Neural progenitor cell (in vitro differentiated cells): Measurements from ENCODE around the gene GANAB. TPM values are rescaled to one million over a fixed set of nuclear protein-coding genes. Genes with fewer than 3 reads are reported as not detected.

Experiments
- DNase-seq: peaks from one replicate; pipeline ENCODE4 v3.0.0-alpha.2; 2016; ENCODE audit warnings: low spot score
- H2AFZ ChIP-seq: fragments of 200-600 bp; sonication (generic); replicated peaks from 2 replicates; pipeline ENCODE4 v1.6.1; 2016; ENCODE audit warnings: antibody characterized with exemption
- H3F3A ChIP-seq: fragments of 200-600 bp; sonication (generic); 2 replicates; pipeline ENCODE4 v1.6.1; 2016; ENCODE audit warnings: antibody characterized with exemption, low read depth
- H3K27ac ChIP-seq: fragments of 200-600 bp; sonication (generic); 2 replicates; pipeline ENCODE4 v1.5.1; 2016; ENCODE audit warnings: mild to moderate bottlenecking
- H3K27me3 ChIP-seq: fragments of 200-600 bp; sonication (generic); 2 replicates; pipeline ENCODE4 v1.6.1; 2016; ENCODE audit warnings: mild to moderate bottlenecking, moderate library complexity
- H3K36me3 ChIP-seq: fragments of 200-600 bp; sonication (generic); 2 replicates; pipeline ENCODE4 v1.5.1; 2016
- H3K4me1 ChIP-seq: fragments of 200-600 bp; sonication (generic); 2 replicates; pipeline ENCODE4 v1.6.1; 2016; ENCODE audit warnings: mixed run types
- H3K4me2 ChIP-seq: fragments of 200-600 bp; sonication (generic); 2 replicates; pipeline ENCODE4 v1.6.1; 2016
- H3K4me3 ChIP-seq: fragments of 200-600 bp; sonication (generic); 2 replicates; pipeline ENCODE4 v1.5.1; 2016
- H3K79me2 ChIP-seq: fragments of 200-600 bp; sonication (generic); 2 replicates; pipeline ENCODE4 v1.6.1; 2016; ENCODE audit warnings: low read depth
- H3K9ac ChIP-seq: fragments of 200-600 bp; sonication (generic); 2 replicates; pipeline ENCODE4 v1.6.1; 2016
- H3K9me3 ChIP-seq: fragments of 200-600 bp; sonication (generic); 2 replicates; pipeline ENCODE4 v1.5.1; 2016; ENCODE audit warnings: low read depth
- H4K20me1 ChIP-seq: fragments of 200-600 bp; sonication (generic); 2 replicates; pipeline ENCODE4 v1.6.1; 2016; ENCODE audit warnings: low read depth
- H3K27ac Mint-ChIP-seq: 3 replicates; pipeline ENCODE4 v1.8.0; 2021; ENCODE audit warnings: mixed read lengths
- H3K27me3 Mint-ChIP-seq: 2 replicates; pipeline ENCODE4 v1.8.0; 2022; ENCODE audit warnings: low read depth, mild to moderate bottlenecking, inconsistent platforms, moderate library complexity, mixed read lengths; ENCODE audit not compliant: insufficient read depth
- H3K36me3 Mint-ChIP-seq: 3 replicates; pipeline ENCODE4 v1.8.0; 2021; ENCODE audit warnings: mixed read lengths
- H3K4me1 Mint-ChIP-seq: 3 replicates; pipeline ENCODE4 v1.8.0; 2021; ENCODE audit warnings: mixed read lengths
- H3K4me3 Mint-ChIP-seq: 3 replicates; pipeline ENCODE4 v1.8.0; 2021; ENCODE audit warnings: mild to moderate bottlenecking, moderate library complexity, mixed read lengths
- H3K9me3 Mint-ChIP-seq: 3 replicates; pipeline ENCODE4 v1.8.0; 2020; ENCODE audit warnings: mixed read lengths
- CTCF ChIP-seq: fragments of 200-600 bp; sonication (generic); IDR thresholded peaks from 2 replicates; pipeline ENCODE4 v1.5.1; 2017; ENCODE audit warnings: antibody characterized with exemption, mild to moderate bottlenecking
- EZH2 ChIP-seq: fragments of 200-600 bp; sonication (generic); IDR thresholded peaks from 2 replicates; pipeline ENCODE4 v1.6.1; 2017; ENCODE audit warnings: antibody characterized with exemption, mild to moderate bottlenecking, moderate library complexity
- EZH2phosphoT487 ChIP-seq: fragments of 200-600 bp; sonication (generic); IDR thresholded peaks from 2 replicates; pipeline ENCODE4 v1.6.1; 2017; ENCODE audit warnings: antibody characterized with exemption
- total RNA-seq: library from RNA; depleted of rRNA; stranded (reverse); fragments of >200 nt; gene quantifications from 2 replicates; pipeline ENCODE4 v1.2.3, GENCODE V29; 2015; ENCODE audit warnings: low replicate concordance

The GANAB gene
- total RNA-seq, 1 donor from 2014 or later: 202 TPM

- peaks cover 31% of the 10 kb centered on the region for H4K20me1 ChIP-seq
- peak overlapping the region; percentile 87 for H3K4me3 ChIP-seq
- peak overlapping the region; percentile 92 for H3K4me2 ChIP-seq
- no peak for TF ChIP-seq EZH2phosphoT487
- TF ChIP-seq CTCF: no peak
- no peak for TF ChIP-seq EZH2
- no peaks in the 10 kb centered on the region for H3K36me3 ChIP-seq
- H3K4me1 Mint-ChIP-seq: peaks cover 53% of the 10 kb centered on the region
- peaks cover 6% of the 10 kb centered on the region for H3K27me3 Mint-ChIP-seq
- H3K4me3 Mint-ChIP-seq: peak overlapping the region; percentile 99
- no peaks in the 10 kb centered on the region for H3K9me3 ChIP-seq
- no peak overlapping the region for H3K27ac Mint-ChIP-seq
- H3K4me1 ChIP-seq: peaks cover 37% of the 10 kb centered on the region
- H3K9me3 Mint-ChIP-seq: no peaks in the 10 kb centered on the region
- H3F3A ChIP-seq: peaks cover 59% of the 10 kb centered on the region
- peak overlapping the region; percentile 96 for H3K9ac ChIP-seq
- H3K27ac ChIP-seq: peak overlapping the region; percentile 86
- peaks cover 34% of the 10 kb centered on the region for H3K36me3 Mint-ChIP-seq
- peaks cover 36% of the 10 kb centered on the region for H3K79me2 ChIP-seq
- peaks cover 22% of the 10 kb centered on the region for H3K27me3 ChIP-seq
- peak overlapping the region; percentile 51 for H2AFZ ChIP-seq
- no peak for DNase-seq
These were observed 45.4 kb downstream of the GANAB start for GRCh38 chr11:62601122-62601371.

- Histone ChIP-seq H3K4me1 (peaks cover 36% of the 10 kb centered on the region), H3K9me3 (no peaks in the 10 kb centered on the region), H3K4me3 (peak overlapping the region; percentile 87), H3K36me3 (no peaks in the 10 kb centered on the region), H3F3A (peaks cover 62% of the 10 kb centered on the region), H2AFZ (no peak overlapping the region), H3K4me2 (peak overlapping the region; percentile 92), H3K9ac (peak overlapping the region; percentile 96), H3K79me2 (peaks cover 36% of the 10 kb centered on the region), H4K20me1 (peaks cover 31% of the 10 kb centered on the region), H3K27ac (no peak overlapping the region), H3K27me3 (peaks cover 22% of the 10 kb centered on the region)
- TF ChIP-seq CTCF: no peak
- TF ChIP-seq EZH2: no peak
- no peak for TF ChIP-seq EZH2phosphoT487
- peak; percentile 45 for DNase-seq
- peaks cover 34% of the 10 kb centered on the region for H3K36me3 Mint-ChIP-seq
- H3K4me3 Mint-ChIP-seq: peak overlapping the region; percentile 99
- no peaks in the 10 kb centered on the region for H3K9me3 Mint-ChIP-seq
- H3K4me1 Mint-ChIP-seq: peaks cover 52% of the 10 kb centered on the region
- peaks cover 7% of the 10 kb centered on the region for H3K27me3 Mint-ChIP-seq
- peak overlapping the region; percentile 4 for H3K27ac Mint-ChIP-seq
These were observed 45.9 kb downstream of the GANAB start for GRCh38 chr11:62600367-62601121.

- no peaks in the 10 kb centered on the region for H3K9me3 Mint-ChIP-seq
- no peaks in the 10 kb centered on the region for H3K9me3 ChIP-seq
- H3K4me3 Mint-ChIP-seq: peak overlapping the region; percentile 99
- H3K4me3 ChIP-seq: peak overlapping the region; percentile 87
- no peak overlapping the region for H2AFZ ChIP-seq
- H3K27ac ChIP-seq: no peak overlapping the region
- no peak for DNase-seq
- H3K36me3 Mint-ChIP-seq: peaks cover 34% of the 10 kb centered on the region
- H3F3A ChIP-seq: peaks cover 63% of the 10 kb centered on the region
- peaks cover 30% of the 10 kb centered on the region for H3K4me1 ChIP-seq
- peaks cover 5% of the 10 kb centered on the region for H3K27me3 Mint-ChIP-seq
- peaks cover 48% of the 10 kb centered on the region for H3K4me1 Mint-ChIP-seq
- H3K79me2 ChIP-seq: peaks cover 36% of the 10 kb centered on the region
- peak overlapping the region; percentile 4 for H3K27ac Mint-ChIP-seq
- peaks cover 22% of the 10 kb centered on the region for H3K27me3 ChIP-seq
- H3K4me2 ChIP-seq: peak overlapping the region; percentile 92
- H4K20me1 ChIP-seq: peaks cover 31% of the 10 kb centered on the region
- peak overlapping the region; percentile 96 for H3K9ac ChIP-seq
- no peaks in the 10 kb centered on the region for H3K36me3 ChIP-seq
- TF ChIP-seq EZH2 (no peak), CTCF (no peak), EZH2phosphoT487 (no peak)
These were observed 46.5 kb downstream of the GANAB start for GRCh38 chr11:62599901-62600300.
